NK-92 treated with Interleukin-12 subunit alpha and Interleukin-12 subunit beta, amount 100 ng/mL, for 24 hours (cell line): ENCODE measurements around the gene CBR3.

ENCODE experiments used
- DNase-seq: peaks from one replicate; lab custom pipeline; 2025; lab: John Stamatoyannopoulos, UW

The CBR3 gene

GRCh38 chr21:36185523-36185922 is 50.6 kb downstream of the CBR3 start:
- no peak for DNase-seq

- DNase-seq = no peak
Observed at GRCh38 chr21:36186081-36186480, 51.2 kb downstream of the CBR3 start.

GRCh38 chr21:36186506-36187399 is 51.9 kb downstream of the CBR3 start:
- DNase-seq = no peak

- no peak for DNase-seq
Observed at GRCh38 chr21:36188081-36188681, 53.3 kb downstream of the CBR3 start.

GRCh38 chr21:36188937-36189336 is 54.1 kb downstream of the CBR3 start:
- DNase-seq = no peak

GRCh38 chr21:36190736-36191135 is 55.9 kb downstream of the CBR3 start:
- DNase-seq = no peak

GRCh38 chr21:36193200-36193599 is 58.3 kb downstream of the CBR3 start:
- DNase-seq = no peak

- no peak for DNase-seq
Observed at GRCh38 chr21:36194024-36194423, 59.1 kb downstream of the CBR3 start.

- DNase-seq = no peak
Observed at GRCh38 chr21:36195613-36196012, 60.7 kb downstream of the CBR3 start.
